HEK293 (cell line): ENCODE data around the gene SLC6A1.

Experiments used
- CTCF ChIA-PET: fragments of 350-600 bp; formaldehyde crosslinking; extraction: SDS; loops from one replicate; lab custom pipeline; 2021; ENCODE audit warnings: antibody characterized with exemption; lab: Yijun Ruan, JAX
- POLR2A ChIA-PET: fragments of 300-600 bp; formaldehyde crosslinking; extraction: SDS; loops from one replicate; lab custom pipeline; 2020; ENCODE audit warnings: antibody characterized with exemption, inconsistent platforms; lab: Yijun Ruan, JAX
- H3K27ac ChIP-seq: fragments of 200-500 bp; sonication (Bioruptor generic); 2 replicates; pipeline ENCODE4 v1.5.1; 2014; ENCODE audit warnings: low read depth, low read length, control low read depth, inconsistent platforms; ENCODE audit errors: extremely low read depth
- H3K36me3 ChIP-seq, 2 experiments: fragments of 200-500 bp in 1 of 2; sonication (Bioruptor generic) in 1 of 2; 1 replicate in 1 of 2; 2 replicates in 1 of 2; pipeline ENCODE4 v1.5.1; 2014 to 2017; ENCODE audit warnings: inconsistent platforms in 2 of 2, low read length in 2 of 2; ENCODE audit not compliant: control insufficient read depth in 2 of 2, insufficient read depth in 1 of 2
- H3K4me1 ChIP-seq: fragments of 200-500 bp; sonication (Bioruptor generic); 2 replicates; pipeline ENCODE4 v1.5.1; 2014; ENCODE audit warnings: mild to moderate bottlenecking, low read length, inconsistent platforms; ENCODE audit not compliant: control insufficient read depth, insufficient read depth
- H3K4me3 ChIP-seq: 2 replicates; pipeline ENCODE4 v1.5.1; 2011; ENCODE audit warnings: low read depth, mild to moderate bottlenecking, control low read depth, low read length, moderate library complexity
- H3K9me3 ChIP-seq: fragments of 200-500 bp; sonication (Bioruptor generic); 2 replicates; pipeline ENCODE4 v1.5.1; 2014; ENCODE audit warnings: low read depth, low read length, inconsistent platforms; ENCODE audit not compliant: control insufficient read depth, insufficient read depth
- BCL11A ChIP-seq: fragments of 450-650 bp; formaldehyde crosslinking; IDR thresholded peaks from 2 replicates; pipeline ENCODE4 v1.5.1; 2016; ENCODE audit warnings: low read depth, missing biosample characterization, missing genetic modification characterization
- BCL6B ChIP-seq: fragments of 450-650 bp; formaldehyde crosslinking; IDR thresholded peaks from 2 replicates; pipeline ENCODE4 v1.5.1; 2017; ENCODE audit warnings: missing biosample characterization, missing genetic modification characterization
- HIC1 ChIP-seq: fragments of 450-650 bp; formaldehyde crosslinking; IDR thresholded peaks from 2 replicates; pipeline ENCODE4 v1.5.1; 2016; ENCODE audit warnings: missing biosample characterization, missing genetic modification characterization
- MYNN ChIP-seq: fragments of 450-650 bp; formaldehyde crosslinking; IDR thresholded peaks from 2 replicates; pipeline ENCODE4 v1.5.1; 2016; ENCODE audit warnings: missing biosample characterization, missing genetic modification characterization, borderline replicate concordance
- PRDM10 ChIP-seq: fragments of 450-650 bp; formaldehyde crosslinking; IDR thresholded peaks from 2 replicates; pipeline ENCODE4 v1.5.1; 2016; ENCODE audit warnings: missing biosample characterization, missing genetic modification characterization
- SP2 ChIP-seq: fragments of 450-650 bp; formaldehyde crosslinking; IDR thresholded peaks from 2 replicates; pipeline ENCODE4 v1.5.1; 2016; ENCODE audit warnings: missing biosample characterization, missing genetic modification characterization
- ZNF10 ChIP-seq: fragments of 450-650 bp; formaldehyde crosslinking; IDR thresholded peaks from 2 replicates; pipeline ENCODE4 v1.5.1; 2017; ENCODE audit warnings: missing biosample characterization, missing genetic modification characterization
- ZNF19 ChIP-seq: fragments of 450-650 bp; formaldehyde crosslinking; IDR thresholded peaks from 2 replicates; pipeline ENCODE4; 2016; ENCODE audit warnings: missing biosample characterization, missing genetic modification characterization, low read depth
- ZNF280C ChIP-seq: fragments of 450-650 bp; formaldehyde crosslinking; IDR thresholded peaks from 2 replicates; pipeline ENCODE4 v1.5.1; 2016; ENCODE audit warnings: missing biosample characterization, missing genetic modification characterization
- ZNF629 ChIP-seq: fragments of 450-650 bp; formaldehyde crosslinking; IDR thresholded peaks from 2 replicates; pipeline ENCODE4 v1.5.1; 2017; ENCODE audit warnings: missing biosample characterization, missing genetic modification characterization
- ZNF830 ChIP-seq: fragments of 450-650 bp; IDR thresholded peaks from 2 replicates; pipeline ENCODE4 v1.5.0; 2018; ENCODE audit warnings: missing biosample characterization, missing genetic modification characterization, low read depth, mild to moderate bottlenecking, moderate library complexity
- ZSCAN18 ChIP-seq: fragments of 450-650 bp; formaldehyde crosslinking; IDR thresholded peaks from 2 replicates; pipeline ENCODE4 v1.5.1; 2016; ENCODE audit warnings: missing biosample characterization, missing genetic modification characterization
- ZSCAN30 ChIP-seq: fragments of 450-650 bp; IDR thresholded peaks from 2 replicates; pipeline ENCODE4 v1.5.1; 2018; ENCODE audit warnings: missing biosample characterization, mild to moderate bottlenecking, missing genetic modification characterization, moderate library complexity

Gene SLC6A1

GRCh38 chr3:11037976-11038375, 45.4 kb downstream of the SLC6A1 start:
- CTCF ChIA-PET, result interaction anchor here (1.0 to 1.2 kb wide), 3 partner anchors 23 to 92 kb away, joined by 3 to 5 read pairs (median 4); no protein-coding TSS in a partner anchor
- POLR2A ChIA-PET, result no interaction called here

GRCh38 chr3:11045536-11045935, 53.0 kb downstream of the SLC6A1 start:
- Histone ChIP-seq H3K4me1 (no peaks in the 10 kb centered on the region), H3K27ac (no peak overlapping the region), H3K36me3 (no peaks in the 10 kb centered on the region), H3K9me3 (no peaks in the 10 kb centered on the region), H3K4me3 (no peak overlapping the region)
- no peak for TF ChIP-seq ZSCAN18 (tag by site-specific recombination)
- POLR2A ChIA-PET, result no interaction called here
- CTCF ChIA-PET, result interaction anchor here (0.5 to 1.3 kb wide), 4 partner anchors 15 to 307 kb away, joined by 3 read pairs; no protein-coding TSS in a partner anchor

More at GRCh38 chr3:11037976-11038375, 45.4 kb downstream of the SLC6A1 start:
- TF ChIP-seq ZNF629 (tag by site-specific recombination) (no peak), ZNF10 (tag by site-specific recombination) (no peak), ZSCAN30 (tag by site-specific recombination) (no peak), MYNN (tag by site-specific recombination) (no peak), ZNF19 (tag by site-specific recombination) (no peak), BCL6B (tag by site-specific recombination) (no peak), ZNF830 (tag by site-specific recombination) (no peak), BCL11A (tag by site-specific recombination) (no peak), SP2 (tag by site-specific recombination) (no peak), HIC1 (tag by site-specific recombination) (no peak), PRDM10 (tag by site-specific recombination) (no peak)
- TF ChIP-seq, all 188 proteins: peak for 0
- Histone ChIP-seq H3K27ac (no peak overlapping the region), H3K4me1 (no peaks in the 10 kb centered on the region), H3K4me3 (no peak overlapping the region), H3K36me3 (no peaks in the 10 kb centered on the region), H3K9me3 (no peaks in the 10 kb centered on the region)

GRCh38 chr3:11047500-11047899, 55.0 kb downstream of the SLC6A1 start:
- H3K4me1 ChIP-seq, result no peaks in the 10 kb centered on the region
- no peak overlapping the region for H3K27ac ChIP-seq
- ChIA-PET CTCF (interaction anchor here (0.6 to 1.7 kb wide), 4 partner anchors 13 to 304 kb away, joined by 3 to 7 read pairs (median 4); no protein-coding TSS in a partner anchor), POLR2A (no interaction called here)
- no peaks in the 10 kb centered on the region for H3K36me3 ChIP-seq
- no peak for TF ChIP-seq ZNF280C
- no peak overlapping the region for H3K4me3 ChIP-seq
- no peaks in the 10 kb centered on the region for H3K9me3 ChIP-seq
